GM12801 (cell line): ENCODE data around the gene SIM1.

Experiments used
- CTCF ChIP-seq: IDR thresholded peaks from one replicate; pipeline ENCODE4 v1.5.1; 2011; ENCODE audit warnings: control low read depth; ENCODE audit not compliant: insufficient read length; ENCODE audit errors: extremely low read depth

The SIM1 gene

GRCh38 chr6:100335991-100336390 is 128.7 kb downstream of the SIM1 start:
- TF ChIP-seq CTCF = no peak
